Stimulated activated CD8-positive, alpha-beta memory T cell treated with anti-CD3 and anti-CD28 coated beads, Interleukin-15, amount 100 ng/mL, for 4 hours (primary cell): ENCODE measurements around the gene ELANE.
"Not testable (repeated sequence)": the region's sequence is repeated elsewhere in the genome, so short reads cannot be mapped to it uniquely, and the experiment has no call there.

Experiments used
- DNase-seq, 2 donors: peaks; one replicate each; pipeline ENCODE4 v3.0.0-alpha.2; 2020; ENCODE audit warnings: low read depth in 2 of 2

The ELANE gene

GRCh38 chr19:842802-843179 lies 9.3 kb upstream of the ELANE start:
- not testable (repeated sequence) for DNase-seq

- no peak for DNase-seq
These were observed 8.8 kb upstream of the ELANE start for GRCh38 chr19:843180-843835.

GRCh38 chr19:843836-844545 lies 8.1 kb upstream of the ELANE start:
- no peak for DNase-seq

GRCh38 chr19:844546-844971 lies 7.5 kb upstream of the ELANE start:
- DNase-seq = no peak

- no peak for DNase-seq
These were observed 6.2 kb upstream of the ELANE start for GRCh38 chr19:845707-846521.

GRCh38 chr19:848386-848921 lies 3.6 kb upstream of the ELANE start:
- no peak for DNase-seq

- not testable (repeated sequence) for DNase-seq
These were observed 2.9 kb upstream of the ELANE start for GRCh38 chr19:849195-849594.

GRCh38 chr19:850221-850978 lies 1.7 kb upstream of the ELANE start:
- DNase-seq = no peak

- DNase-seq = no peak
These were observed 1.1 kb upstream of the ELANE start for GRCh38 chr19:850979-851335.

- DNase-seq = no peak
These were observed 997 bp downstream of the ELANE start for GRCh38 chr19:853014-853585.

GRCh38 chr19:853614-854220 lies 1.6 kb downstream of the ELANE start:
- DNase-seq = not testable (repeated sequence)

GRCh38 chr19:854549-854948 lies 2.4 kb downstream of the ELANE start:
- no peak for DNase-seq

GRCh38 chr19:855142-855541 lies 3.0 kb downstream of the ELANE start:
- no peak for DNase-seq

GRCh38 chr19:855566-856120 lies 3.5 kb downstream of the ELANE start:
- DNase-seq = no peak

- DNase-seq = no peak
These were observed 6.2 kb downstream of the ELANE start for GRCh38 chr19:858284-858683.

- no peak for DNase-seq
These were observed 7.1 kb downstream of the ELANE start, which contains the start of gene CFD for GRCh38 chr19:858868-859843. Gene CFD (plus strand): TSS chr19:859664. CDS start chr19:859690, 26 bp downstream.

GRCh38 chr19:861141-861755 lies 9.1 kb downstream of the ELANE start:
- no peak for DNase-seq

GRCh38 chr19:861756-862580 lies 9.9 kb downstream of the ELANE start:
- peak in 1 of 2 donors; percentile 37 for DNase-seq
